ENCODE data around the gene C1orf105. TPM values are rescaled to one million over a fixed set of nuclear protein-coding genes. Genes with fewer than 3 reads are reported as not detected.

The C1orf105 gene
- total RNA-seq, 1 experiment from 2014 or later, result not detected

DNA sequence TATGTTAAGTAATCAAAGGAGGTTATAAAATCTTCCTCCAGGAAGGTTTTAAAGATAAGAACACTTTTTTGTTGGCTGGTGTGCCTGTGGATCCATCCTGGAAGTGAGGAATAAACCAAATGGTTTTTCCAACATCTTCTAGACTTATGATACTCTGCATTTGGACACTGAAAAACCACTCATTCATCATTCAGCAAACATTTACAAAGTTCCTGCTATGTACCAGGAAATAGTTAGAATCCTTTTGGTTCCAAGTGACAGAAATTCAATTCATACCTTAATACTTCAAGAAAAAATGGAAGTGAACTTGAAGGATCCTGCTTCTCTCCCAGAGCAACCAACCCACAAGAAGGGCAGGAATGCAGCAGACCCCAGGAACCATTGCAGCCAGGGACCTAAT lies 63.0 kb downstream of the C1orf105 start:
- intact Hi-C loops (cut with micrococcal nuclease; ENCODE audit: unreplicated experiment), result loop anchor here (5.0 kb wide), 1 partner anchor 49 kb away; the partner anchor contains the start of gene SUCO
- CTCF ChIA-PET, result no interaction called here
- no peak overlapping the region for H3K4me3 Mint-ChIP-seq (ENCODE audit: low read depth, unreplicated experiment)
- TF ChIP-seq CTCF (IDR thresholded peaks at IDR 0.05; ENCODE audit: unreplicated experiment), result no peak
- H3K9me3 Mint-ChIP-seq (ENCODE audit: low read depth, unreplicated experiment), result no peaks in the 10 kb centered on the region
- H3K4me1 Mint-ChIP-seq (ENCODE audit: low read depth, unreplicated experiment), result peaks cover 40% of the 10 kb centered on the region
- BruUV-seq (replicated peaks), result no TSS peak
- no peaks in the 10 kb centered on the region for H3K27me3 Mint-ChIP-seq (ENCODE audit: unreplicated experiment)
- no peak for DNase-seq
- peak overlapping the region; percentile 32 for H3K27ac Mint-ChIP-seq (ENCODE audit: unreplicated experiment)
- peaks cover 4% of the 10 kb centered on the region for H3K36me3 Mint-ChIP-seq (ENCODE audit: insufficient read depth, unreplicated experiment)

GRCh38 chr1:172484252-172484651 lies 63.8 kb downstream of the C1orf105 start:
- CTCF ChIA-PET, result no interaction called here
- no peak overlapping the region for H3K27ac Mint-ChIP-seq (ENCODE audit: unreplicated experiment)
- no peak for DNase-seq
- no peak overlapping the region for H3K4me3 Mint-ChIP-seq (ENCODE audit: low read depth, unreplicated experiment)
- H3K9me3 Mint-ChIP-seq (ENCODE audit: low read depth, unreplicated experiment), result no peaks in the 10 kb centered on the region
- H3K36me3 Mint-ChIP-seq (ENCODE audit: insufficient read depth, unreplicated experiment), result peaks cover 4% of the 10 kb centered on the region
- no peaks in the 10 kb centered on the region for H3K27me3 Mint-ChIP-seq (ENCODE audit: unreplicated experiment)
- peaks cover 32% of the 10 kb centered on the region for H3K4me1 Mint-ChIP-seq (ENCODE audit: low read depth, unreplicated experiment)
- no TSS peak for BruUV-seq (replicated peaks)
- intact Hi-C loops (cut with micrococcal nuclease; ENCODE audit: unreplicated experiment), result loop anchor here (5.0 kb wide), 1 partner anchor 48 kb away; the partner anchor contains the start of gene SUCO
- TF ChIP-seq CTCF (IDR thresholded peaks at IDR 0.05; ENCODE audit: unreplicated experiment), result no peak

DNA sequence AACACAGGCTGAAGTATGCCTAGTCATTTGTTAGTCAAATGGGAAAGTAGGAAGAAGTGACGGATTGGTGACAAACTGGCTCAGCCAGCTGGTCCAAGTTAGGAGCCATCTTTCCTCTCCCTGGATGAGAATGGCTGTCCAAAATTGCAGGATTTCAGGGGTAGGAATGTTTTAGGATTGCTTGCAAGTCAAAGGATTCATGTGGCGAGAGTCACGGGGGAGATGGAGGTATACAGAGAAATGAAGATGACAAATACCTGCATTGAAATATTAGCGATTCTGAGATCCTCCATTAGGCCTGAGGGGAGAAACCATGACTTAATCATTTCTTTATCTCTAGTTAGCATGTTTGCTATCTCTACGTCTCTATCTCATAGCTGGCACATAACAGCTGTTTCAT lies 65.1 kb downstream of the C1orf105 start:
- no peak overlapping the region for H3K27ac Mint-ChIP-seq (ENCODE audit: unreplicated experiment)
- DNase-seq, result no peak
- no peaks in the 10 kb centered on the region for H3K9me3 Mint-ChIP-seq (ENCODE audit: low read depth, unreplicated experiment)
- intact Hi-C loops (cut with micrococcal nuclease; ENCODE audit: unreplicated experiment), result no loop called here
- peaks cover 25% of the 10 kb centered on the region for H3K4me1 Mint-ChIP-seq (ENCODE audit: low read depth, unreplicated experiment)
- BruUV-seq (replicated peaks), result no TSS peak
- H3K4me3 Mint-ChIP-seq (ENCODE audit: low read depth, unreplicated experiment), result no peak overlapping the region
- CTCF ChIA-PET, result no interaction called here
- TF ChIP-seq CTCF (IDR thresholded peaks at IDR 0.05; ENCODE audit: unreplicated experiment), result no peak
- H3K27me3 Mint-ChIP-seq (ENCODE audit: unreplicated experiment), result no peaks in the 10 kb centered on the region
- peaks cover 4% of the 10 kb centered on the region for H3K36me3 Mint-ChIP-seq (ENCODE audit: insufficient read depth, unreplicated experiment)

GRCh38 chr1:172486805-172487454 lies 66.4 kb downstream of the C1orf105 start:
- no peak for DNase-seq
- CTCF ChIA-PET, result no interaction called here
- BruUV-seq (replicated peaks), result no TSS peak
- no peak overlapping the region for H3K27ac Mint-ChIP-seq (ENCODE audit: unreplicated experiment)
- intact Hi-C loops (cut with micrococcal nuclease; ENCODE audit: unreplicated experiment), result no loop called here
- no peaks in the 10 kb centered on the region for H3K9me3 Mint-ChIP-seq (ENCODE audit: low read depth, unreplicated experiment)
- no peak for TF ChIP-seq CTCF (IDR thresholded peaks at IDR 0.05; ENCODE audit: unreplicated experiment)
- peaks cover 4% of the 10 kb centered on the region for H3K36me3 Mint-ChIP-seq (ENCODE audit: insufficient read depth, unreplicated experiment)
- H3K4me3 Mint-ChIP-seq (ENCODE audit: low read depth, unreplicated experiment), result no peak overlapping the region
- no peaks in the 10 kb centered on the region for H3K27me3 Mint-ChIP-seq (ENCODE audit: unreplicated experiment)
- H3K4me1 Mint-ChIP-seq (ENCODE audit: low read depth, unreplicated experiment), result peaks cover 25% of the 10 kb centered on the region
